Prostate gland (tissue), 2 donors: ENCODE data around the gene MUC12.

Source experiments
- CTCF ChIP-seq, 4 experiments: fragments of 200-600 bp in 2 of 4; fragments of 450-650 bp in 2 of 4; sonication (generic) in 2 of 4; IDR thresholded peaks; 1 replicate in 3 of 4; 2 replicates in 1 of 4; pipeline ENCODE4 v1.5.1; 2016 to 2019; ENCODE audit warnings: antibody characterized with exemption in 4 of 4, mild to moderate bottlenecking in 2 of 4, moderate library complexity in 2 of 4
- POLR2A ChIP-seq: fragments of 450-650 bp; IDR thresholded peaks from one replicate; pipeline ENCODE4 v1.6.1; 2016; ENCODE audit warnings: antibody characterized with exemption, mild to moderate bottlenecking
- POLR2AphosphoS5 ChIP-seq: sonication (generic); formaldehyde crosslinking; IDR thresholded peaks from one replicate; pipeline ENCODE4 v1.6.1; 2017; ENCODE audit warnings: antibody characterized with exemption

GRCh38 chr7:100921039-100921438, 48.3 kb upstream of the MUC12 start:
- TF ChIP-seq POLR2A (no peak), CTCF (IDR thresholded peaks at IDR 0.05) (no peak), POLR2AphosphoS5 (no peak)
